Upper lobe of right lung (tissue), 1 donor: ENCODE measurements around the gene OR6J1. TPM values are rescaled to one million over a fixed set of nuclear protein-coding genes. Genes with fewer than 3 reads are reported as not detected.

ENCODE experiments used
- ATAC-seq: fragments of 200-7000 bp; cut with Tn5 transposase; one replicate; pipeline ENCODE4 v1.9.1; 2020; ENCODE audit warnings: mild to moderate bottlenecking, moderate library complexity
- DNase-seq: peaks from one replicate; pipeline ENCODE4 v3.0.0-alpha.2; 2020
- H3K27ac ChIP-seq: fragments of 200-600 bp; one replicate; pipeline ENCODE4 v1.8.0; 2022
- H3K27me3 ChIP-seq: fragments of 200-600 bp; one replicate; pipeline ENCODE4 v1.8.0; 2022; ENCODE audit warnings: mild to moderate bottlenecking
- H3K36me3 ChIP-seq: fragments of 200-600 bp; one replicate; pipeline ENCODE4 v1.8.0; 2022
- H3K4me1 ChIP-seq: fragments of 200-600 bp; one replicate; pipeline ENCODE4 v1.8.0; 2022
- H3K4me3 ChIP-seq: fragments of 200-600 bp; one replicate; pipeline ENCODE4 v1.8.0; 2022; ENCODE audit warnings: mild to moderate bottlenecking
- H3K9me3 ChIP-seq: fragments of 200-600 bp; one replicate; pipeline ENCODE4 v1.8.0; 2022
- intact Hi-C: fragments of 100-400 bp; cut with DNase I; formaldehyde crosslinking; loops from one replicate; pipeline ENCODE4 v1.11.0; 2022
- total RNA-seq: library from RNA; stranded (reverse); fragmentation: NEBNext Ultra II Directional; extraction: Animal tissue kit (Norgen Biotek cat#: 25700); gene quantifications from one replicate; pipeline ENCODE4 v1.2.1, GENCODE V29; 2021
- TF ChIP-seq, protein P1 (sequence below): fragments of 200-600 bp; IDR thresholded peaks from one replicate; pipeline ENCODE4 v1.8.0; 2022; ENCODE audit warnings: antibody characterized with exemption
- donor health status: DM: no; HTN: yes; CAD: no; lungs with severe emphysema.

The OR6J1 gene
- total RNA-seq, 1 donor from 2014 or later: not detected

DNA sequence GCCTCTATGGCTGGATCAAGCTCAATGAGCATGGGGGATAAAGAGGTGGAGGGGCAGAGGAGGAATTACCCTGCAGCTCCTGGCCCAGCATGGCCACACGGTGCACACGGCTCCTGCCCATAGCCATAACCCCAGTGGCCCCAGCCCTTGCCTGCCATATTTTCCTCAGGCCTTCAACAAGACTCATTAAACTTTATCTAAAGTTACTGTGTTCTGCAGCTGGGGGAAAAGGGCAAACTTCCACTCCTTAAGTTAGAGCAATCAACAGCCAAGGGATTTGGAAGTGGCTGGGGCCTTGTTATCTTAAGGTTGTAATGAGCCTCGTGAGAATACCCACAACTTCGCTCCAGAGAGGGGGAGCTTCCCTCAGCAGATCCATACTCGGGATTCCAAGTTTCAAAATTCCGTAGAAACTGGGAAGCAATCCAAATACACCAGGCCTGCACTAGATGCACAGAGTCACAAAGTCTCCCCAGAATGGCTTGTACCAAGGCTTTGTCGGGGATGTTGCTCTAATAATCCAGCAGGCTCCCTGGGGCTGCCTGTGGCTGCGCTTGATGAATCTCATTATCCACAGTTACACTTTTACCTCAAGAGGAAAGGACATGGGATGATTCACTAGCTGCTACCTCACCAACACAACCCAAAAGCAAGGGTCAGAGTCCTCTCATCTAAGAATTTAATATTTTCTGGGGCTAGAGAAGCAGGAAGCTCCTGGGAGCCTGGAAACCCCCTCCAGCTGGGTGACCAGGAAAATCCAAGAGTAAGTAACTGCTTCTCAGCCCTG lies 13.0 kb upstream of the OR6J1 start:
- intact Hi-C loops: loop anchor here (10.0 kb wide), 1 partner anchor 82 kb away; no protein-coding TSS in a partner anchor
- peaks cover 4% of the 10 kb centered on the region for H3K4me1 ChIP-seq
- no peak overlapping the region for H3K27ac ChIP-seq
- no peaks in the 10 kb centered on the region for H3K9me3 ChIP-seq
- ATAC-seq (no peak), DNase-seq (no peak)
- no peaks in the 10 kb centered on the region for H3K27me3 ChIP-seq
- TF ChIP-seq, protein P1, sequence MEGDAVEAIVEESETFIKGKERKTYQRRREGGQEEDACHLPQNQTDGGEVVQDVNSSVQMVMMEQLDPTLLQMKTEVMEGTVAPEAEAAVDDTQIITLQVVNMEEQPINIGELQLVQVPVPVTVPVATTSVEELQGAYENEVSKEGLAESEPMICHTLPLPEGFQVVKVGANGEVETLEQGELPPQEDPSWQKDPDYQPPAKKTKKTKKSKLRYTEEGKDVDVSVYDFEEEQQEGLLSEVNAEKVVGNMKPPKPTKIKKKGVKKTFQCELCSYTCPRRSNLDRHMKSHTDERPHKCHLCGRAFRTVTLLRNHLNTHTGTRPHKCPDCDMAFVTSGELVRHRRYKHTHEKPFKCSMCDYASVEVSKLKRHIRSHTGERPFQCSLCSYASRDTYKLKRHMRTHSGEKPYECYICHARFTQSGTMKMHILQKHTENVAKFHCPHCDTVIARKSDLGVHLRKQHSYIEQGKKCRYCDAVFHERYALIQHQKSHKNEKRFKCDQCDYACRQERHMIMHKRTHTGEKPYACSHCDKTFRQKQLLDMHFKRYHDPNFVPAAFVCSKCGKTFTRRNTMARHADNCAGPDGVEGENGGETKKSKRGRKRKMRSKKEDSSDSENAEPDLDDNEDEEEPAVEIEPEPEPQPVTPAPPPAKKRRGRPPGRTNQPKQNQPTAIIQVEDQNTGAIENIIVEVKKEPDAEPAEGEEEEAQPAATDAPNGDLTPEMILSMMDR: no peak
- H3K36me3 ChIP-seq: no peaks in the 10 kb centered on the region
- H3K4me3 ChIP-seq: no peak overlapping the region

DNA sequence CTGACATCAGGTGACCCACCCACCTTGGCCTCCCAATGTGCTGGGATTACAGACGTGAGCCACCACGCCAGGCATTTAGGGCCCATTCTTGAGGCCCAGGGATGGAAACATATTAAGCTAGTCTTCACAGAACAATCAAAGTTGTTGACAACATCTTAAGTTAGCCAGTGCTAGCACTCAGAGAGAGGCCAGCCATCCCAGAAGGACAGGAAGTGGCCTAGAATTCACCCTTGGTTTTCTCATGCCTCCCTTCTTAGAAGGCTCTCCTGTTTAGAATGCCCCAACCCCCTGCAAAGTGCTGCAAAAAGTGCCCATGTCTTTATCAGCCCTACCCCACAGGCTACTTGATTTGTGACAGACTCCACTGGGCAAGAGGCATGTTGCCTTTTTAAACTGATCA lies 12.1 kb upstream of the OR6J1 start:
- DNase-seq: no peak
- no peaks in the 10 kb centered on the region for H3K9me3 ChIP-seq
- TF ChIP-seq, protein P1: no peak
- intact Hi-C loops: loop anchor here (10.0 kb wide), 1 partner anchor 81 kb away; no protein-coding TSS in a partner anchor
- ATAC-seq: no peak
- H3K4me3 ChIP-seq: no peak overlapping the region
- no peaks in the 10 kb centered on the region for H3K27me3 ChIP-seq
- peaks cover 4% of the 10 kb centered on the region for H3K4me1 ChIP-seq
- H3K27ac ChIP-seq: no peak overlapping the region
- no peaks in the 10 kb centered on the region for H3K36me3 ChIP-seq

DNA sequence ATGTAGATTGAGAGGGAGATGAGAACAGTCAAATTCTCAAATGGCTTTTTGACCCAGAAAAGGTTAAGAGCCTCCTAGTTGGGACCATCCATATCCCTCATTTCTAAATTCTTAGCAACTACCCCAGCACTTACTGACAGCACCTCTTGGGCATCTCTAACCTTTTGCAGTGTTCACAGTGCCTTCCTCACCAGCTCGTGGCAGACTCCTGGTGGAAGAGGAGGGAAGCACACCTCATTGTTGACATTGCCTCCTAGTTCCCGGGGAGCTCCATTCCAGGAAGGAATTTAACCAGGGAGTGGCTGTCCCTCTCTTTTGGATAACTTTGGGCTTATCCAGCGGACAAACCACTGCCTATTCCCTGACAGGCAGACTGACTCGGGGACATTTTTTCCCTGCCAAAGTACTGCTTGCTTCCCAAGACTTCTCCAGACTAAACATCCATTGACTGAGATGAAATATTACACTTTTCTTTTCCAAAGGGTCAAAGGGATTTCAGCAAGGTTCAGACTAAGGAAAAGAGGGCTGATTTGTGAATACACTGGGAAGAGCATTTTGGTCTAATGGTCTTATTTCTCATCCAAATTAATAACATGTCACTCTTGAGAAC lies 9.0 kb upstream of the OR6J1 start:
- Histone ChIP-seq H3K27me3 (no peaks in the 10 kb centered on the region), H3K27ac (no peak overlapping the region), H3K36me3 (no peaks in the 10 kb centered on the region), H3K4me1 (peaks cover 4% of the 10 kb centered on the region), H3K4me3 (no peak overlapping the region), H3K9me3 (no peaks in the 10 kb centered on the region)
- peak; percentile 69 for DNase-seq
- intact Hi-C loops: loop anchor here (10.0 kb wide), 1 partner anchor 78 kb away; no protein-coding TSS in a partner anchor
- TF ChIP-seq, protein P1: peak; percentile 80
- ATAC-seq: peak; percentile 95

DNA sequence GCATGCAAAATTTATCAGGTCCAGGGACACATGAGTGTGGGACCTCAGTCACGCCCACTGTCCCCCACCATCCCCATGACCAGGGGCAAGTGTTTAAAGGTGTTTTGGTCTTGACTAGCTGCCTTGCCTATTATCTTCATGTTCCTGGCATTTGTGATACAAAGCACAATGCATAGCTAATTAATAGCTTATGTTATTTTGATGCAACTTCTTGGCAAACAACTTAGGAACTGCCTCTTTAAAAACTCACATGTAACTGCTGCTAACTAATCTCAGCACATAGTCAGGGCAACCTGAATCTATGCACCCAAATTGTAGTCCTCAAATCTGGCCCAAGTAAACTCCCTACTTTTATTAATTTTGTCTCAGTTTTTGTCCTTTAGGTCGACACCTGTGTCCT lies 7.4 kb upstream of the OR6J1 start:
- H3K27ac ChIP-seq: no peak overlapping the region
- no peak overlapping the region for H3K4me3 ChIP-seq
- H3K27me3 ChIP-seq: no peaks in the 10 kb centered on the region
- H3K4me1 ChIP-seq: peaks cover 4% of the 10 kb centered on the region
- no peak for ATAC-seq
- TF ChIP-seq, protein P1: no peak
- DNase-seq: no peak
- intact Hi-C loops: loop anchor here (10.0 kb wide), 1 partner anchor 77 kb away; no protein-coding TSS in a partner anchor
- no peaks in the 10 kb centered on the region for H3K36me3 ChIP-seq
- H3K9me3 ChIP-seq: no peaks in the 10 kb centered on the region

DNA sequence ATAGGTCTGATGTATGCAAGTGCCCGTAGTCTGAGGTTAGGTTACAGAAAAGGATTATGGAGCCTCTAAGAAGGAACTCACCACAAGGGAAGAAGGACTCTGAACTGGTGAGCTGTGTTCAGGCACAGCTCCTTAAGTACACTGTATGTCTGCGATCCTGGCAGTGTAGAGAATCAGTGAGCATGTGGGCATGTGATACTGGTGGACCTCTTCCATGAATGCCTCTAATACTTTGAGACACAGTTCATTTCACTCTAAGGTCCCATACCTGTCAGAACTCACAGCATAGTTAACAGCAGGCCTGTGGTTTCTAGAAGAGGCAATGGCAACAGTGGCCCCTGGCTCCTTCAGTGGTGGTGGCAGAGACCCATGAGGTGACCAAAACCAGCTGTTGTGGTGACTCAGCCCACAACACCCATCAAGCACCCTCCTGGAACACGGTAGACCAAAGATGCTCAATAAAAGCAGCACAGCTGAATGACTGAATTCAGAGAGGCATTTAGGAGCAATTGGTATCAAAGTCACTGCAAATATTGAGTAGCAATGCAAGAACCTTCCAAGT lies 6.9 kb upstream of the OR6J1 start:
- Histone ChIP-seq H3K4me3 (no peak overlapping the region), H3K27ac (no peak overlapping the region), H3K27me3 (no peaks in the 10 kb centered on the region), H3K9me3 (no peaks in the 10 kb centered on the region), H3K4me1 (peaks cover 4% of the 10 kb centered on the region), H3K36me3 (no peaks in the 10 kb centered on the region)
- intact Hi-C loops: loop anchor here (10.0 kb wide), 1 partner anchor 76 kb away; no protein-coding TSS in a partner anchor
- DNase-seq (no peak), ATAC-seq (no peak)
- TF ChIP-seq, protein P1: no peak
